ENCODE results near the gene EVL. TPM values are rescaled to one million over a fixed set of nuclear protein-coding genes. Genes with fewer than 3 reads are reported as not detected.
"Not testable (repeated sequence)": the region's sequence is repeated elsewhere in the genome, so short reads cannot be mapped to it uniquely, and the experiment has no call there.

Gene EVL, protein sequence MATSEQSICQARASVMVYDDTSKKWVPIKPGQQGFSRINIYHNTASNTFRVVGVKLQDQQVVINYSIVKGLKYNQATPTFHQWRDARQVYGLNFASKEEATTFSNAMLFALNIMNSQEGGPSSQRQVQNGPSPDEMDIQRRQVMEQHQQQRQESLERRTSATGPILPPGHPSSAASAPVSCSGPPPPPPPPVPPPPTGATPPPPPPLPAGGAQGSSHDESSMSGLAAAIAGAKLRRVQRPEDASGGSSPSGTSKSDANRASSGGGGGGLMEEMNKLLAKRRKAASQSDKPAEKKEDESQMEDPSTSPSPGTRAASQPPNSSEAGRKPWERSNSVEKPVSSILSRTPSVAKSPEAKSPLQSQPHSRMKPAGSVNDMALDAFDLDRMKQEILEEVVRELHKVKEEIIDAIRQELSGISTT
- 25.2 TPM for total RNA-seq

DNA sequence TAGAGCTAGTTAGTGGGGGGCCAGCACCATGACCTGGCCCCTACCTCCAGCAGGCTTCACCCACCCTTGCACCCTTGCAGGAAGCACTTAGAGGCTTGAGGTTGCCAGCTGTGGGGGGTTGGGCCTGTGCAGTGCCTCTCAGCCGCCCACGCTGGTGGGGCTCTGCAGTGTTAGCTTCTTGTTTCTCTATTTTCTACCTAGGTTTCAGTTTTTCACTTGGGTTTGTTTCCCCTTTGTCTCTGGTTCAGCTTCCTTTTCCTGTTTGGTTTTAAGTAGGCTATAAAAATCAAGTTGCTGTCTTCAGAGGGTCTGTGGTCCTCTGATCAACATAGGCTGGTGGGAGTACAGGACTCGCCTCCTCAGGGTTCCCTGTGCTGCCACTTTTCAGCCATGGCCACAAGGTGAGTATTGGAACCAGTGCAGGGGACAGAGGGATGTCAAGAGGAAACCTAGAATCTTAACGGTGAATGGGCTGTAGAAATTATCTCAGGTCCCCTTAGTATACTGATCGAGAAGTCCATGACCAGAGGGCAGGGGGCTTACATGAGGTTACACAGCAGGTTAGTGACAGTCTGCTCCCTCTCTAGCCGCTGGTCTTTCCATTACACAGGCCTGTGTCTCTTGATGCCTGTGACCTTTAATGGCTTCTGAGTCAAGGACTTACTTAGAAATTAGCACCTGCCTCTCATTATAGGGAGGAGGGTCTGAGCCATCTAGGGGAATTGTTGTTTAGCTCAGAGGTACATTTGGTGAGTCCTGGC lies at the start of gene EVL:
Gene EVL (plus strand): TSS at position 312 of the 761 bp plus-strand sequence. CDS start 79 bp downstream, at position 391.
- ATAC-seq = peak; percentile 19

DNA sequence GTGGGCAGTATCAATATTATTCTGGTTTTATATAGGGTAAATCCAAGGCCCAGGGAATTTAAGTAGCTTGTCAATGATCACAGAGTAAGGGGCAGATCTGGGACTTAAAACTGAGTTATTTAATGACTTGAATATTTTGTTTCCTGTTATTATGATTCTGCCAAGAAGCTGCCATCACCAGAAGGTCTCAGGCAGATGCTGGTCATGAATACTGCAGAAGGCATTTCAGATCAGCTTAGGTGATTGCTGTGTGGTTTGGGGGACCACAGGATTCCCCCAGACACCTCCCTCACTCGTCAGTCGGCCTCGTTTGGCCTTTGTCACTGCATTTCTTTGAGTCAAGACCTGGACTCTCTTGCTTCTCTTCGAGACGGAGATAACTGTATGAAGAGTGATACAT lies 47.7 kb upstream of the EVL start:
- no peak for ATAC-seq

- ATAC-seq = no peak
Observed at GRCh38 chr14:100018054-100018453, 47.2 kb upstream of the EVL start.

DNA sequence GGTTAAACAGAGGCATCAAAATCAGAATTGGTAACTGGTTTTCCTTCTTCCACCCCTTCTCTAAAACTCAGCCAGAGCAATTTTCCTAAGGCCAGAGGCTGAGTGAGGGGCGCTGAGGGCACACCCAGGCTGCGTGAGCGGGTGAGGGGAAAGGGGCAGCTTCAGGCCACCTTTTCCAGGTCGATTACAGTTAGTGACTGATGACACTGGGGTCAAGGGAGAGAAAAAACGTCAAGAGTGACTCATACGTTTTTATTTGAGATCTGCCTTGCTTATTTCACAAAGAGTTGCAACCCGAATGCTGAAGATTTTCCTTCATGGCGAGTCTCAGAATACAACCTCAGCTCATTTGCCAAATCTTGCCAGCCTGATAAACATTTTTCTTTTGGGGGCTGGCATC lies 46.7 kb upstream of the EVL start:
- no peak for ATAC-seq

DNA sequence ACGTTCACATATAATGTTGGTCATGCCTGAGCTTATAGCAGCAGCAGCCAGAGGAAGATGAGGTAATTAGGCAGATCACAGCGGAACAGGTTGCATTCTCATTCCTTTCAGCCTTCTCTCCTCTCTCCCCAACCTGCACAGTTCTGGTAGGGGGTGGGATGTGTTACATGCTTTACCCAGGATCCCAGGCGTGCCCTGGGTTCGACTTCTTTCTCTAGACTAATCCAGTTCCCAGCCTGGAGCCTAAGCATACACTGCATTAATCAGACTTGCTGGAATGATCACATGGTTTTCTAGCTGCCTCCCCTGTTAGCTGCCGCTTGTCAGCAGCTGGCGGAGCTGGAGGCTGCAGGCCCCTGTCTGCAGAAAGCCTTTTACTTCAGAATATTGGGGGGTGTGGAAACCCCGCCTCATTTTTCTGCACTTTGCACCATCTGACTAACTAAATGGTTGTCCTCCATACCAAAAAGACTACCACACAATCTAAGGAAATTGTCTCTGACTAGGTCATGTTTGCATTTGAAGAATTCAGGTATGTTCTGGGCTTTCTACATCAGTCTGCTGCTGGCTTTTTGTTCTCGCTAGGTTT lies 46.0 kb upstream of the EVL start:
- no peak for ATAC-seq

GRCh38 chr14:100020629-100021028 lies 44.6 kb upstream of the EVL start:
- no peak for ATAC-seq

DNA sequence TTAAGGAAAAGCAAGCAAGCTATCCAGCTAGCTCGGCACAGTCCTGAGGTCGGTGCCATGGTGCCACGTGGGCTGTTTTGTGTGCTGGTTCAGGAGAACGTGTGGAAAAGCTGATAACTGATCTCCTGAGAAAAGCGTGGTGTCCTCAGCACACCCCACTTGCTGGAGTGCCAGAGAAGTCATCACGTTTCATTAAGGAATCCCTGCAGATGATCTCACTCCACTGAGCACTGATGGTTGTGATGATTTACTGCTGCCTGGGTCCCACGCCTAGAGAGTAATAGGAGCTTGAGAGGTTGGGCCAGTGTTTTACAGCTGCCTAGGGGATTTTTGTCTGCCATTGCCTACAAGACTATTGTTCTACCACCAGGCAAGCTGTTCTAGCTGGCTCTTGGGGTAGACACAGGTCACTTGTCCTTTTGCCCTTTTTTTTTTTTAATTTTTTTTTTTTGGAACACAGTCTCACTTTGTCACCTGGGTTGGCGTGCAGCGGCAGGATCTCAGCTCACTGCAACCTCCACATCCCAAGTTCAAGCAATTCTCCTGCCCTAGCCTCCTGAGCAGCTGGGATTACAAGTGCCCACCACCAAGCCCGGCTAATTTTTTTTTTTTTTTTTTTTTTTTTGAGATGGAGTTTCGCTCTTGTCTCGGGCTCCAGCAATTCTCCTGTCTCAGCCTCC lies 42.3 kb upstream of the EVL start:
- ATAC-seq = no peak

DNA sequence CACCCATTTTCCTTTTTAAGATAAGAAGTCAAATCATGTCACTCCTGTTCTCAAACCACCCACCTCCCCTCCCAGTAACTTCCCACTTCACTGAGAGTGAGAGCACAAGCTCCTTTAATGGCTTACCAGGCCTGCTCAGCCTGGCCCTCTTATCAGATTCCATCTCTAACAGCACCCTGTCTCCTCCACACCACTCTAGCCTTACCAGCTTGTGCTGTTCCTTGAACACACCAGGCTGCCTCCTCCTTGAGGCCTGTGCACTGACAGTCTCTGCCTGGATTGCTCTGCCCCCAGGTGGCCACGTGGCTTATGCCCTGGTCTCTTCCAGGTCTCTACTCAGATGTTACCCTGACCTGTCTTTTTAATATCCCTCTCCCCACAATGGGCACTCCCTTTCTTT lies 40.1 kb upstream of the EVL start:
- ATAC-seq = peak; percentile 64

DNA sequence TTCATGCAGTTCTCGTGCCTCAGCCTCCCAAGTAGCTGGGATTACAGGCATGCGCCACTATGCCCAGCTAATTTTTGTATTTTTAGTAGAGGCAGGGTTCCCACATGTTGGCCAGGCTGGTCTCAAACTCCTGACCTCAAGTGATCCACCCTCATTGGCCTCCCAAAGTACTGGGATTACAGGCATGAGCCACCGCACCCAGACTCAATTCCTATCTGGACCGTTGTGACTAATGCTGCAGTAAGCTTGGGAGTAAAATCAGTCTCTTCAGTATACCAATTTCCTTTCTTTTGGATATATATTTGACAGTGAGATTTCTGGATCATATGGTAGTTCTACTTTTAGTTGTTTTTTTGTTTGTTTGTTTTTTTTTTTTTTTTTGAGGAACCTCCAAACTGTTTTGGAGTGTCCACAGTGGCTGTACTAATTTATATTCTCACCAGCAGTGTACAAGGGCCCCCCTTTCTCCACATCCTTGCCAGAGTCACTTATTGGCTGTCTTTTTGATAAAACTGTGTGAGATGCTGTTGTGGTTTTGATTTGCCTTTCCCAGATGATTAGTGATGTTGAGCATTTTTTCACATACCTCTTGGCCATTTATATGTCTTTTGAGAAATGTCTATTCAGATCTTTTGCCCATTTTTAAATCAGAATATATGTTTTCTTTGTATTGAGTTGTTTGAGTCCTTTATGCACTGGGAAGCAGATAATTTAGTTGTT lies 37.3 kb upstream of the EVL start:
- ATAC-seq = no peak

DNA sequence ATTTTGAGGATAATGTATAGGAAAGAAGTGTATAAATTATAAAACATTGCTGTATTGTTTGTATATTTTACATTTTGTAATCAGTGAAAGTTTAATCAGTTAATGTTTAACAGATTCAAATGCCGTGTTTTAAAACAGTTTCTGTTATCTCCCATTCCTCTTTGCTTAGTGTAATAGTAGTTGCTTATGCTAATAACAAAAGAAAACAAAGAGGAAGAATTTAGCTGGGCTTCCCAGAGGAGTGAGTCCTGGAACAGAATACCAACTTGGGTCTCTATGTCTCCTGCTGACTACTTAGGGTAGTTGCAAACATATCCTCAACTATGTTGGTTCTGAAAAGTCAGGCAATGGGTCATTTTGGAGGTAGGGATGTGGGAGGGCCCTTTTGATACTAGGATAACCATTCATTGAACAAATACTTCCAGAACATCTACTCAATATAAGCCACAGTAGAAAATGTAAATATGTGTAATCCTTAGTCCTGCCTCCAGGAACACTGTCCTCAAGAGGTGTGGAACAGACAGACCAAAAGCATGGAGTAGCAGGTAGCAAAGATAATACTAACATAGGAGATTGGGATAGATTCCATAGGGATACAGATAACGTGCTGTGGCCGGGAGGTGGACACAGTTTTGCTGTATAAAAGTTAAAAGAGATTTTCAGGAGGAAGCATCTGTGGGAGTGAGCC lies 36.1 kb upstream of the EVL start:
- ATAC-seq = no peak

- not testable (repeated sequence) for ATAC-seq
Observed at GRCh38 chr14:100030006-100030405, 35.2 kb upstream of the EVL start.

DNA sequence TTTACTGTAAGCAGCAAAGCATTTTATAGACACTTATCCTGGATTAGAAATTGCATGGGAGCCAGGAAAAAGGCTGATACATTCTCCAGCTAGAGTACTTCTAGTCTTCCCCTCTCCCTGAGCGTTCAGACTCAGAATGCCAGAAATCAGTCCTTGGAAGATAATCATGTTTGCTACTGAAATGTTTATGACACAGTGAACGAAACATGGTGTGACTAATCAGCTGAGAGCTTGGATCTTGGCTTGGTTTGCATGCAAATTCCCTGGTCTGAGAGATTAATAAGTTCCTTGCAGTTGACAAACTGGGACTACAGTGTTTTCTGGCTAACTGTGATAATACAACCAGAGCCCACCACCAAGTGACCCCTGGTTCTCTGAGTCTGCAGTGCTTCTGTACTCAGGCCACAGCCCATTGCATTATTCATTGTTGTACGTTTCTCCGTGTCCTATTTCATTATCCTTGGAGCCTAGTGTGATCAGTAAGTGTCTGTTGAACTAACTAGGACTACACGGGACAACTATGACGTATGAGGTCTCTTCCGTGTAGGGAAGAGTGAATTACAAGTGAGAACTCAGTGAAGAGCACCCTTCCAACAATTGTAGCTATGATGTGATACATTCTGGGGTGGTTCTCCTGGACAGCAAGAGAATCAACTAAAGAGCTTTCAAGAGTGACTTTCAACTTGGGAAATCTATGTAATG lies 34.6 kb upstream of the EVL start:
- peak; percentile 30 for ATAC-seq

DNA sequence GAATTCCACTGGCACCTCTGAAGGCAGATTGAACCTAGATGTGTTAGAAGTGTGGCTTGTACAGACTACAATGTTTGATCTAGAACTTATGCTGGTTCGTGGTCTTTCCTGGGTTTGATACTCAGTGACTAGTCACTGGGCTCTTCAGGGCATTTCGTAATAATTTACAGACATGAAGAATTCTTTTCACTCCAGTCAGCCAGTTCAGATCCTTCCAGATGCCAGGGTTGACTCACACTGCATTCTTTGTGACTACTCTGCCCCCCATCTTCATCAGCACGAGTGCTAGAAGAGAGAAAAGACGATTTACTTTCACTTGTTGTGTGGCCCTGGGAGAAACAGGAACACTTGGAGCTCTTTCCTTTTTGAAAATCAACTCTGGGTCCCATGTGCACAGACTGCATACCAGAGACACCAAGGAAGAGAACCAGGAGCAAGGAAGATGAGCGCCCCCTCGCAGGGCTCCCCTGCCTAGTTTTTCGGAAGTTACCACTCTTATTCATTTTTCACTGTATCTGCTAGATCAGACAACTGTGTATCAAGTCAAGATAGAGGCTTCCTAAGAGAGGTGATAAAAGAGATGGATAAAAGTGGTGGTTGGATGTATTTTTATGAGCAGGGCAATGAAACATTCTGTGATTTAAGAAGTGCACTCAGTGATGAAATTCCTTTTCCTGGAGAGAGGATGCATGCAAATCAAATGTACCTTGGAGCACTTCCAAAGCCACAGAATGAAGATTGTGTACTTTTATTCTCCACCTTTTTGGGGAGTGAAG lies 33.5 kb upstream of the EVL start:
- ATAC-seq = peak; percentile 90

DNA sequence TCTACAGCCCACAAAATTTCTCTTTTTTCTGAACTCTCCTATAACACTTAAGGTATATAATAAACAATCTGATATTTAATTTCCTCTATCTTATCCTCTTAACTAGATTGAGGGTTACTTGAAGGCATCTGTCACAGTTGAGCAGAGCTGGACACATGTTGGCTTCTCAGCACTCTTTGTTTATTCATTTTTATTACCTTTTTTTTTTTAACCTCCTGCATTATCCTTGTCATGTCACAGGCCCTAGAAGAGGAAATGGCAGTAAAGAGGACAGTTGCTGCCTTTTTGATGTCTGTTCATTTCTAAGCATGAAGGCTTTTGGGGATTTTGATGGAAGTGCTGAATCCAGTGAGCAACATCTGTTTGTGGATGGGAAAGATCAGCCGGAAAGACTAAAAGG lies 32.5 kb upstream of the EVL start:
- no peak for ATAC-seq

GRCh38 chr14:100033347-100034075 lies 31.7 kb upstream of the EVL start:
- no peak for ATAC-seq

- ATAC-seq = no peak
Observed at GRCh38 chr14:100034468-100034867, 30.8 kb upstream of the EVL start.

DNA sequence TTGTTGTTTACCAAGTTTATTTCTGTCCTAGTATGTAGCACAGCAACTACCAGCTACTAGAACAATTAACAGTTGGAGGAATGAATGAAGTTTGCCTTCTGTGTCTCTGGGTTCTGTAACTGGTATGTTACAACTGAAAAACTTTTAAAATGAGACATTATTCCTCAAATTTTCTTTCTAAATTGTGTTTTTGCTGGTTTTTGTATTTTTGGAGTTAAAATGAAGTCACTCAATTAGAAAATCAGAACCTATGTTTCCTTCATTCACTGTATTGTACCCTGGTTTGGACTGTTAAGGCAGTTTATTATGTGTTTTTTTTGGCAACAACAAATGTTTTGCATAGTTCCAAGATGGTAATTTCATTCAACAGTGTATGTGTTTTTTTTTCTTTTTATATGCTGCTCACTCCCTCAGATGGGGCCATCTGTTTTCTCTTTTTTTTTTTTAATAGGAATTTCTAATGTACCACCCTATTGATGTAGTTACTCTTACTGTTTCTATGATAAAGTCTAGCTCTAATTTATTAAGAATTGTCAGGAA lies 30.2 kb upstream of the EVL start:
- ATAC-seq = no peak

- ATAC-seq = no peak
Observed at GRCh38 chr14:100035700-100036099, 29.5 kb upstream of the EVL start.

DNA sequence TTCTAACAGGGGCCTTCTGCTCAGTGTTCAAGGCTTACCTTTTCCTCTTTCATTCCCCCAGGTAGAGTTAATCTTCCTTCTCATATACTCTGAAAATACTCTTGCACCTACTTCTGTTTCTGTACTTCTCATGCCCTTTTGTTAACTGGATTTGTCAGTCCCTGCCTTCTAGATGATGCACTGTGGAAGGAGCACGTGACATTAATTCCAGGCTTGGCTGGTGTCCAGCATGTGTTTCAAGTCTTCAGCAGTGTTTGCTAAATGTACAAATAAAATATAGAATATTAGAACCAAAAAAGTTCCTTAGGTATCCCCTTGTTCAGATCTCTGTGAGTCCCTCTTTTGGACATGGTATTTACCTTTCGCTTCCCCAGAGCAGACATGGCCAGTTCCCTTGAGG lies 27.9 kb upstream of the EVL start:
- ATAC-seq = peak; percentile 18

Data from esophagus mucosa (tissue), 1 donor.